Astrocyte (in vitro differentiated cells and primary cell): ENCODE results near the gene TBC1D9. TPM values are rescaled to one million over a fixed set of nuclear protein-coding genes. Genes with fewer than 3 reads are reported as not detected.
A peak's percentile ranks its signal among the peaks of the same experiment; 100 is the strongest.
"Not testable (repeated sequence)": the region's sequence is repeated elsewhere in the genome, so short reads cannot be mapped to it uniquely, and the experiment has no call there.

Experiments used
- DNase-seq: peaks from one replicate; pipeline ENCODE4 v3.0.0-alpha.2; 2010; ENCODE audit warnings: low read depth
- FAIRE-seq: peaks from 2 replicates; lab custom pipeline; 2011; peaks lifted over from hg19 to GRCh38; lab: Jason Lieb, UNC
- H2AFZ ChIP-seq: 2 replicates; pipeline ENCODE4 v1.6.0; 2012; ENCODE audit warnings: low read depth, low read length, inconsistent platforms
- H3K27ac ChIP-seq: 2 replicates; pipeline ENCODE4 v1.5.1; 2011; ENCODE audit warnings: low read depth, low read length, inconsistent platforms
- H3K27me3 ChIP-seq: 2 replicates; pipeline ENCODE4 v1.6.0; 2011; ENCODE audit warnings: low read length, inconsistent platforms; ENCODE audit not compliant: insufficient read depth
- H3K36me3 ChIP-seq: 2 replicates; pipeline ENCODE4 v1.5.1; 2011; ENCODE audit warnings: low read length, inconsistent platforms; ENCODE audit not compliant: insufficient read depth
- H3K4me1 ChIP-seq: 2 replicates; pipeline ENCODE4 v1.5.1; 2011; ENCODE audit warnings: low read length, inconsistent platforms; ENCODE audit not compliant: insufficient read depth
- H3K4me2 ChIP-seq: 2 replicates; pipeline ENCODE4 v1.6.0; 2012; ENCODE audit warnings: low read length, inconsistent platforms
- H3K4me3 ChIP-seq: 2 replicates; pipeline ENCODE4 v1.5.1; 2011; ENCODE audit warnings: low read depth, mild to moderate bottlenecking, low read length, inconsistent platforms; ENCODE audit not compliant: insufficient read depth
- H3K79me2 ChIP-seq: 2 replicates; pipeline ENCODE4 v1.6.0; 2012; ENCODE audit warnings: mild to moderate bottlenecking, low read length, inconsistent platforms; ENCODE audit not compliant: insufficient read depth
- H3K9ac ChIP-seq: 2 replicates; pipeline ENCODE4 v1.6.0; 2012; ENCODE audit warnings: mild to moderate bottlenecking, low read length, inconsistent platforms
- H3K9me3 ChIP-seq: 2 replicates; pipeline ENCODE4 v1.5.1; 2012; ENCODE audit warnings: low read depth, mild to moderate bottlenecking, low read length, inconsistent platforms; ENCODE audit not compliant: insufficient read depth
- H4K20me1 ChIP-seq: 2 replicates; pipeline ENCODE4 v1.6.0; 2012; ENCODE audit warnings: low read length, inconsistent platforms; ENCODE audit not compliant: insufficient read depth
- H3K27ac Mint-ChIP-seq: one replicate; pipeline ENCODE4 v1.8.0; 2021; ENCODE audit warnings: mild to moderate bottlenecking, mixed read lengths; ENCODE audit not compliant: unreplicated experiment
- H3K27me3 Mint-ChIP-seq: one replicate; pipeline ENCODE4 v1.8.0; 2021; ENCODE audit warnings: low read depth, mixed read lengths; ENCODE audit not compliant: unreplicated experiment
- H3K36me3 Mint-ChIP-seq: one replicate; pipeline ENCODE4 v1.8.0; 2021; ENCODE audit warnings: low read depth, mixed read lengths; ENCODE audit not compliant: unreplicated experiment
- H3K4me1 Mint-ChIP-seq: one replicate; pipeline ENCODE4 v1.8.0; 2021; ENCODE audit warnings: low read depth, mixed read lengths; ENCODE audit not compliant: unreplicated experiment
- H3K4me3 Mint-ChIP-seq: one replicate; pipeline ENCODE4 v1.8.0; 2021; ENCODE audit warnings: mild to moderate bottlenecking, moderate library complexity, mixed read lengths; ENCODE audit not compliant: unreplicated experiment
- H3K9me3 Mint-ChIP-seq: one replicate; pipeline ENCODE4 v1.8.0; 2021; ENCODE audit warnings: mild to moderate bottlenecking, mixed read lengths; ENCODE audit not compliant: unreplicated experiment
- CTCF ChIP-seq: IDR thresholded peaks from 2 replicates; pipeline ENCODE4 v1.5.1; 2011; ENCODE audit warnings: low read depth, mild to moderate bottlenecking, inconsistent platforms, low read length, moderate library complexity; ENCODE audit not compliant: insufficient read depth
- EZH2 ChIP-seq: IDR thresholded peaks from 2 replicates; pipeline ENCODE4 v1.6.1; 2012; ENCODE audit warnings: mild to moderate bottlenecking, low read length, inconsistent platforms; ENCODE audit not compliant: insufficient read depth
- total RNA-seq: library from RNA; stranded (reverse); gene quantifications from 2 replicates; pipeline ENCODE4 v1.2.1, GENCODE V29; 2021

TBC1D9 gene
- total RNA-seq, 1 donor from 2014 or later, result 31.6 TPM

GRCh38 chr4:140748171-140748570, 8.0 kb downstream of the TBC1D9 start:
- Histone ChIP-seq H3K4me2 (no peak overlapping the region), H3K9me3 (no peaks in the 10 kb centered on the region), H3K4me1 (peaks cover 5% of the 10 kb centered on the region), H2AFZ (no peak overlapping the region), H4K20me1 (peaks cover 34% of the 10 kb centered on the region), H3K4me3 (no peak overlapping the region), H3K36me3 (no peaks in the 10 kb centered on the region), H3K79me2 (peaks cover 94% of the 10 kb centered on the region), H3K9ac (no peak overlapping the region), H3K27me3 (no peaks in the 10 kb centered on the region), H3K27ac (no peak overlapping the region)
- Mint-ChIP-seq H3K27me3 (no peaks in the 10 kb centered on the region), H3K4me3 (no peak overlapping the region), H3K27ac (peak overlapping the region; percentile 29), H3K4me1 (peaks cover 19% of the 10 kb centered on the region), H3K36me3 (peaks cover 6% of the 10 kb centered on the region), H3K9me3 (peaks cover 2% of the 10 kb centered on the region)
- DNase-seq (no peak), FAIRE-seq (no peak)
- TF ChIP-seq EZH2 (no peak), CTCF (no peak)

- Histone ChIP-seq H3K4me1 (peaks cover 17% of the 10 kb centered on the region), H4K20me1 (peaks cover 39% of the 10 kb centered on the region), H3K79me2 (peaks cover 83% of the 10 kb centered on the region)
- H3K27ac ChIP-seq, DNase-seq, H3K4me3 ChIP-seq, H2AFZ ChIP-seq, H3K9me3 ChIP-seq, H3K36me3 ChIP-seq, H3K27me3 ChIP-seq, H3K4me3 Mint-ChIP-seq, H3K9me3 Mint-ChIP-seq, H3K4me2 ChIP-seq, H3K27me3 Mint-ChIP-seq, FAIRE-seq, H3K27ac Mint-ChIP-seq, H3K9ac ChIP-seq, H3K36me3 Mint-ChIP-seq: not testable (repeated sequence)
- peaks cover 33% of the 10 kb centered on the region for H3K4me1 Mint-ChIP-seq
Measured at GRCh38 chr4:140746546-140746945, 9.6 kb downstream of the TBC1D9 start.

GRCh38 chr4:140744421-140744820, 11.8 kb downstream of the TBC1D9 start:
- DNase-seq, result no peak
- Histone ChIP-seq H3K4me1 (peaks cover 23% of the 10 kb centered on the region), H3K4me2 (no peak overlapping the region), H4K20me1 (peaks cover 57% of the 10 kb centered on the region), H3K36me3 (no peaks in the 10 kb centered on the region), H3K4me3 (no peak overlapping the region), H2AFZ (no peak overlapping the region), H3K27ac (no peak overlapping the region), H3K27me3 (no peaks in the 10 kb centered on the region), H3K79me2 (peaks cover 81% of the 10 kb centered on the region), H3K9ac (no peak overlapping the region), H3K9me3 (no peaks in the 10 kb centered on the region)
- Mint-ChIP-seq H3K36me3 (peaks cover 3% of the 10 kb centered on the region), H3K4me1 (peaks cover 48% of the 10 kb centered on the region), H3K4me3 (no peak overlapping the region), H3K9me3 (peaks cover 2% of the 10 kb centered on the region), H3K27ac (peak overlapping the region; percentile 17), H3K27me3 (no peaks in the 10 kb centered on the region)
- FAIRE-seq, result no peak
- TF ChIP-seq CTCF, result no peak
- TF ChIP-seq EZH2, result no peak
